GM12891 (cell line): ENCODE results near the gene ADH1A.

Source experiments
- POLR2A ChIP-seq: IDR thresholded peaks from 2 replicates; pipeline ENCODE4 v1.6.1; 2011; ENCODE audit warnings: low read depth, low read length, control low read depth
- POLR2AphosphoS5 ChIP-seq: IDR thresholded peaks from 2 replicates; pipeline ENCODE4 v1.6.1; 2011; ENCODE audit warnings: low read depth, low read length, control low read depth
- TAF1 ChIP-seq: IDR thresholded peaks from 2 replicates; pipeline ENCODE4 v1.6.1; 2011; ENCODE audit warnings: low read depth, low read length, control low read depth

DNA sequence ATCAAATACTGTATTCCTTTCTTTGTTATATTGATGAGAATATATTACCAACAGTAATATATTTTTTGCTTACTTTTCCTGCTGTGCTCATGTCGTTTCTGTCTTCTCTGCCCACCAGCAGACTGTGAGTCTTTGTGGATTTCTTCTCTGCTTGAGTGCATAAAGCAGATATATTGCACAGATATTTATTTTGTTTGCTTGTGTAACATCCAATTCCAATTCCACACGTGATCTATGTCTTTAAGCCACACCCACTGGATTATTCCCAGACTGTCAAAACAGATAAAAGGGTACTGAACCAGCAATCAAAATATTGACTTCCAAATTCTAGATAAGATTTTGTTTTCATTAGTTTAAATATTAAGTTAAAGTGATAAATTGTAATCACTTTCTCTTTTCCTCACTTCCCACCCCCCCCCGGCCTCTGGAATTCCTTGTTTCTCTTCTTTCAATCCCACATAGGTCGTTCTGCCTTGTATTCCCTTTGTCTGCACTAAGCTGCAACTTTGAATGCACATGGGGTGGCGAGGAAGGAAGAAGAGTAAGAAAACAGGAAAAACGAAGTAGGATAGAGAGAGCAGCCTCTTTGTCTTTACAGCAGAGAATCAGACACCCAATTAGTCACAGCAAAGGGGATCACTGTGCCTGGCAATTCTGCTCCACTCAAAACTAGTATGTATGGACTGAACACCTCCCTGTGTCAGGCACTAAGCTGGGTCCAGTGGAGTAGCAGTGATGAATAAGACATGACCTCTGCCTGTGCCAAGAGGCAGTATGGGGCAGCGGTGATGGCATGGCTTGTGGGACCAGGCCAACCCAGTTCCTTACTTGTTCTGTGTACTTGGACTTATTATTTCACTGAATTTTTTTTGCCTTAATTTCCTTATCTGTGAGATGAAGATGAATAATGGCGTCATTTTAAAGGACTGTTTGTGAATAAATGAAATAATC is 30.7 kb upstream of the ADH1A start, which contains the start of gene ADH1B:
- no peak for TF ChIP-seq TAF1
- no peak for TF ChIP-seq POLR2A
- no peak for TF ChIP-seq POLR2AphosphoS5
